GM12801 (cell line): ENCODE data around the gene CENPF.

Source experiments
- CTCF ChIP-seq: IDR thresholded peaks from one replicate; pipeline ENCODE4 v1.5.1; 2011; ENCODE audit warnings: control low read depth; ENCODE audit not compliant: insufficient read length; ENCODE audit errors: extremely low read depth

Gene CENPF

GRCh38 chr1:214582289-214582891, 20.6 kb upstream of the CENPF start:
- no peak for TF ChIP-seq CTCF

GRCh38 chr1:214583113-214583512, 19.9 kb upstream of the CENPF start:
- no peak for TF ChIP-seq CTCF

GRCh38 chr1:214583824-214584554, 19.0 kb upstream of the CENPF start:
- no peak for TF ChIP-seq CTCF

GRCh38 chr1:214584805-214585766, 17.9 kb upstream of the CENPF start:
- no peak for TF ChIP-seq CTCF

- TF ChIP-seq CTCF = no peak
Measured at GRCh38 chr1:214586621-214587020, 16.4 kb upstream of the CENPF start.

GRCh38 chr1:214587165-214587564, 15.8 kb upstream of the CENPF start:
- no peak for TF ChIP-seq CTCF

GRCh38 chr1:214588963-214589597, 13.9 kb upstream of the CENPF start:
- TF ChIP-seq CTCF = no peak
